SK-N-SH (cell line): ENCODE results near the gene SIAH1. TPM values are rescaled to one million over a fixed set of nuclear protein-coding genes. Genes with fewer than 3 reads are reported as not detected.

Experiments
- CTCF ChIA-PET: fragments of 300-600, 350-600 bp; formaldehyde crosslinking; extraction: SDS; loops from one replicate; lab custom pipeline; 2021; lab: Yijun Ruan, JAX
- POLR2A ChIA-PET: fragments of 350-600 bp; sonication (Branson Sonifier 250); formaldehyde crosslinking; extraction: SDS; loops from one replicate; lab custom pipeline; 2020; ENCODE audit warnings: antibody characterized with exemption, inconsistent platforms; lab: Yijun Ruan, JAX
- DNase-seq: peaks from one replicate; pipeline ENCODE4 v3.0.0; 2012
- H2AFZ ChIP-seq: fragments of 200-600 bp; sonication (generic); 2 replicates; pipeline ENCODE4 v1.8.1; 2016; ENCODE audit warnings: antibody characterized with exemption, mild to moderate bottlenecking, low read depth
- H3F3A ChIP-seq: fragments of 200-600 bp; sonication (generic); replicated peaks from 2 replicates; pipeline ENCODE3; 2016; ENCODE audit warnings: antibody characterized with exemption, mild to moderate bottlenecking; ENCODE audit not compliant: insufficient read depth
- H3K27ac ChIP-seq, 2 experiments: fragments of 200-500 bp in 1 of 2; fragments of 200-600 bp in 1 of 2; sonication (Bioruptor generic) in 1 of 2; sonication (generic), shearing (Covaris generic) in 1 of 2; 2 replicates each; pipeline versions ENCODE4 v1.5.1 to v1.6.1; 2014 to 2016; ENCODE audit warnings: low read depth in 2 of 2, inconsistent platforms in 1 of 2, low read length in 1 of 2, mild to moderate bottlenecking in 1 of 2, mixed read lengths in 1 of 2
- H3K27me3 ChIP-seq: fragments of 200-600 bp; sonication (generic), shearing (Covaris generic); 2 replicates; pipeline ENCODE4 v1.6.1; 2016; ENCODE audit warnings: mixed run types; ENCODE audit not compliant: insufficient read depth
- H3K36me3 ChIP-seq, 2 experiments: fragments of 200-500 bp in 1 of 2; fragments of 200-600 bp in 1 of 2; sonication (Bioruptor generic) in 1 of 2; sonication (generic) in 1 of 2; replicated peaks in 1 of 2; 2 replicates each; pipeline versions ENCODE3 to v1.5.1; 2014 to 2016; ENCODE audit warnings: low read length in 1 of 2, mild to moderate bottlenecking in 1 of 2; ENCODE audit not compliant: insufficient read depth in 2 of 2, control insufficient read depth in 1 of 2
- H3K4me1 ChIP-seq, 2 experiments: fragments of 200-500 bp in 1 of 2; fragments of 200-600 bp in 1 of 2; sonication (Bioruptor generic) in 1 of 2; sonication (generic), shearing (Covaris generic) in 1 of 2; 2 replicates each; pipeline versions ENCODE4 v1.5.1 to v1.6.1; 2014 to 2016; ENCODE audit warnings: low read depth in 1 of 2, low read length in 1 of 2, mixed run types in 1 of 2; ENCODE audit not compliant: insufficient read depth in 2 of 2, control insufficient read depth in 1 of 2
- H3K4me2 ChIP-seq: fragments of 200-600 bp; sonication (generic), shearing (Covaris generic); 2 replicates; pipeline ENCODE4 v1.6.1; 2017; ENCODE audit warnings: mixed run types
- H3K4me3 ChIP-seq, 2 experiments: fragments of 200-500 bp in 1 of 2; fragments of 200-600 bp in 1 of 2; sonication (Bioruptor generic) in 1 of 2; sonication (generic), shearing (Covaris generic) in 1 of 2; 2 replicates each; pipeline versions ENCODE4 v1.5.1 to v1.8.1; 2014 to 2016; ENCODE audit warnings: low read depth in 2 of 2, inconsistent platforms in 1 of 2, low read length in 1 of 2, mild to moderate bottlenecking in 1 of 2, mixed read lengths in 1 of 2, moderate library complexity in 1 of 2
- H3K79me2 ChIP-seq: fragments of 200-600 bp; sonication (generic); 2 replicates; pipeline ENCODE4 v1.8.1; 2017; ENCODE audit warnings: mild to moderate bottlenecking; ENCODE audit not compliant: insufficient read depth
- H3K9ac ChIP-seq: fragments of 200-600 bp; sonication (generic); 2 replicates; pipeline ENCODE4 v1.6.1; 2017; ENCODE audit warnings: mixed run types
- H3K9me2 ChIP-seq: fragments of 200-600 bp; sonication (generic); 2 replicates; pipeline ENCODE4 v1.6.1; 2017; ENCODE audit warnings: mixed run types
- H3K9me3 ChIP-seq: fragments of 200-600 bp; sonication (generic); 2 replicates; pipeline ENCODE4 v1.6.1; 2017; ENCODE audit warnings: mixed run types, mild to moderate bottlenecking, moderate library complexity
- H4K20me1 ChIP-seq: fragments of 200-600 bp; sonication (generic); 2 replicates; pipeline ENCODE4 v1.6.1; 2017; ENCODE audit warnings: mild to moderate bottlenecking, mixed run types; ENCODE audit not compliant: insufficient read depth
- CHD2 ChIP-seq: fragments of 150-350 bp; IDR thresholded peaks from 2 replicates; pipeline ENCODE4 v1.6.1; 2018; ENCODE audit warnings: low read length; ENCODE audit not compliant: partially characterized antibody
- FOSL2 ChIP-seq: IDR thresholded peaks from 2 replicates; pipeline ENCODE4 v1.4.0; 2012; ENCODE audit warnings: low read depth, mild to moderate bottlenecking, moderate library complexity, borderline replicate concordance
- FOXJ3 ChIP-seq: sonication (generic); formaldehyde crosslinking; IDR thresholded peaks from 2 replicates; pipeline ENCODE4 v1.5.1; 2020; ENCODE audit warnings: mild to moderate bottlenecking, missing genetic modification reagents
- FOXM1 ChIP-seq: IDR thresholded peaks from 2 replicates; pipeline ENCODE4 v1.4.0; 2012; ENCODE audit warnings: low read depth, mild to moderate bottlenecking
- MEF2A ChIP-seq: IDR thresholded peaks from 2 replicates; pipeline ENCODE4 v1.4.0; 2012; ENCODE audit warnings: low read depth, borderline replicate concordance
- MXI1 ChIP-seq: IDR thresholded peaks from 2 replicates; pipeline ENCODE4 v1.6.1; 2012; ENCODE audit warnings: mild to moderate bottlenecking, low read depth, low read length, improper control_type of control experiment
- RAD21 ChIP-seq: IDR thresholded peaks from 2 replicates; pipeline ENCODE4 v1.6.1; 2012; ENCODE audit warnings: mild to moderate bottlenecking, low read length
- RCOR1 ChIP-seq: fragments of 150-350 bp; IDR thresholded peaks from 2 replicates; pipeline ENCODE4 v1.6.1; 2017; ENCODE audit warnings: antibody characterized with exemption, low read length
- RXRA ChIP-seq: IDR thresholded peaks from 2 replicates; pipeline ENCODE4 v1.4.0; 2012; ENCODE audit warnings: low read depth, mild to moderate bottlenecking, borderline replicate concordance
- SIN3A ChIP-seq: IDR thresholded peaks from 2 replicates; pipeline ENCODE4 v1.6.1; 2012; ENCODE audit warnings: low read depth, mild to moderate bottlenecking, low read length, moderate library complexity, borderline replicate concordance
- SMC3 ChIP-seq: IDR thresholded peaks from 2 replicates; pipeline ENCODE4 v1.6.1; 2012; ENCODE audit warnings: low read depth, low read length, improper control_type of control experiment
- WGBS: methylation state at CpG from one replicate; pipeline ENCODE4 v1.1.6; 2017; ENCODE audit warnings: low lambda C conversion rate; 5-methylcytosine and 5-hydroxymethylcytosine counted together
- polyA plus RNA-seq, 3 experiments: library from polyadenylated mRNA; depleted of rRNA; stranded (reverse); fragments of >200 nt; gene quantifications; 2 replicates each; pipeline ENCODE4 v1.2.3, GENCODE V29; 2012
- TF ChIP-seq, protein P1 (sequence below): IDR thresholded peaks from 2 replicates; pipeline ENCODE4 v1.6.1; 2012; ENCODE audit warnings: mild to moderate bottlenecking, low read depth, low read length, moderate library complexity
- TF ChIP-seq, protein P2 (sequence below): IDR thresholded peaks from 2 replicates; pipeline ENCODE4 v1.4.0; 2012; ENCODE audit warnings: low read depth, borderline replicate concordance
- TF ChIP-seq, protein P3 (sequence below): IDR thresholded peaks from 2 replicates; pipeline ENCODE4; 2012
- TF ChIP-seq, protein P4 (sequence below): fragments of 200-600 bp; sonication (generic); IDR thresholded peaks from 2 replicates; pipeline ENCODE4 v1.6.1; 2017; ENCODE audit warnings: antibody characterized with exemption, mild to moderate bottlenecking, moderate library complexity
- TF ChIP-seq, protein P5 (sequence below): IDR thresholded peaks from 2 replicates; pipeline ENCODE4 v1.4.0; 2012; ENCODE audit warnings: low read depth

The SIAH1 gene
- polyA plus RNA-seq, 1 of the 3 experiments (the other 2 are of a cell fraction): 15.4 TPM

DNA sequence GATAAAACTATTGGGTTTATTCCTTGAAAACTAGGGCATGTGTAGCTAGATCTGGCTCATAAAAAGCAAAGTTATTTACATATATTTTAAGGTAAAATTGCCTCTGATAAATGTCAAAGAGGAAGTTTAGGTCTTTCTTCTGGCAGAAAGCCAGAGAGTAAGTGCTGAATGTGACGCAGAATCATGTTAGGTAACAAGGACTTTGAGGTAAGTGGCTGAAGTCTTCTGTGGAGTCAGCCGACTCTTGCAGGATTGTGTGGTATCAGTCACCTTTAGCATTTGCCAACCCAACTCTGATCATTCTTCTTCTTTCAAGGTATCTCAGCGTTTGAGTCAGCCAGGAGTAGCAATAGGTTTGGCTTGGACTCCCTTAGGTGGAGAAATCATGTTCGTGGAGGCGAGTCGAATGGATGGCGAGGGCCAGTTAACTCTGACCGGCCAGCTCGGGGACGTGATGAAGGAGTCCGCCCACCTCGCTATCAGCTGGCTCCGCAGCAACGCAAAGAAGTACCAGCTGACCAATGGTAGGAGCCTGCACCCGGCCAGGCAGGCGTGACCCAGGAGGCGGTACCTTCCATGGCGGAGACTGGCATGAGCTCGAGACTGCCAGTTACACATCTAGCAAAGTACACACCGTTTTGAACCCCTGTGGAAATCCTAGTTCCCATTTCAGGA lies 37.9 kb downstream of the SIAH1 start:
- Histone ChIP-seq H3K9ac (no peak overlapping the region), H3K9me3 (no peaks in the 10 kb centered on the region), H3K27ac (no peak overlapping the region), H3K36me3 (peaks cover 33 to 50% of the 10 kb centered on the region in 2 experiments), H3K79me2 (peaks cover 12% of the 10 kb centered on the region; the same call in 1 of the 2 replicates), H3K9me2 (no peaks in the 10 kb centered on the region), H3F3A (peaks cover 3% of the 10 kb centered on the region), H4K20me1 (no peaks in the 10 kb centered on the region), H3K4me2 (no peak overlapping the region), H3K4me3 (no peak overlapping the region), H3K27me3 (no peaks in the 10 kb centered on the region), H2AFZ (no peak overlapping the region), H3K4me1 (no peaks in the 10 kb centered on the region; a peak in 1 of 4 replicates)
- POLR2A ChIA-PET: interaction anchor here (1.4 kb wide), 1 partner anchor 18 kb away, joined by 3 read pairs; no protein-coding TSS in a partner anchor
- WGBS: 93% methylated on average over 13 of the region's 20 CpGs
- TF ChIP-seq FOSL2 (no peak), SIN3A (no peak), RAD21 (no peak), RXRA (no peak), FOXJ3 (CRISPR knock-in tag) (no peak)
- TF ChIP-seq, protein P1, sequence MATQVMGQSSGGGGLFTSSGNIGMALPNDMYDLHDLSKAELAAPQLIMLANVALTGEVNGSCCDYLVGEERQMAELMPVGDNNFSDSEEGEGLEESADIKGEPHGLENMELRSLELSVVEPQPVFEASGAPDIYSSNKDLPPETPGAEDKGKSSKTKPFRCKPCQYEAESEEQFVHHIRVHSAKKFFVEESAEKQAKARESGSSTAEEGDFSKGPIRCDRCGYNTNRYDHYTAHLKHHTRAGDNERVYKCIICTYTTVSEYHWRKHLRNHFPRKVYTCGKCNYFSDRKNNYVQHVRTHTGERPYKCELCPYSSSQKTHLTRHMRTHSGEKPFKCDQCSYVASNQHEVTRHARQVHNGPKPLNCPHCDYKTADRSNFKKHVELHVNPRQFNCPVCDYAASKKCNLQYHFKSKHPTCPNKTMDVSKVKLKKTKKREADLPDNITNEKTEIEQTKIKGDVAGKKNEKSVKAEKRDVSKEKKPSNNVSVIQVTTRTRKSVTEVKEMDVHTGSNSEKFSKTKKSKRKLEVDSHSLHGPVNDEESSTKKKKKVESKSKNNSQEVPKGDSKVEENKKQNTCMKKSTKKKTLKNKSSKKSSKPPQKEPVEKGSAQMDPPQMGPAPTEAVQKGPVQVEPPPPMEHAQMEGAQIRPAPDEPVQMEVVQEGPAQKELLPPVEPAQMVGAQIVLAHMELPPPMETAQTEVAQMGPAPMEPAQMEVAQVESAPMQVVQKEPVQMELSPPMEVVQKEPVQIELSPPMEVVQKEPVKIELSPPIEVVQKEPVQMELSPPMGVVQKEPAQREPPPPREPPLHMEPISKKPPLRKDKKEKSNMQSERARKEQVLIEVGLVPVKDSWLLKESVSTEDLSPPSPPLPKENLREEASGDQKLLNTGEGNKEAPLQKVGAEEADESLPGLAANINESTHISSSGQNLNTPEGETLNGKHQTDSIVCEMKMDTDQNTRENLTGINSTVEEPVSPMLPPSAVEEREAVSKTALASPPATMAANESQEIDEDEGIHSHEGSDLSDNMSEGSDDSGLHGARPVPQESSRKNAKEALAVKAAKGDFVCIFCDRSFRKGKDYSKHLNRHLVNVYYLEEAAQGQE: no peak
- no peak for DNase-seq
- CTCF ChIA-PET: interaction anchor here (0.6 to 5.6 kb wide), 4 partner anchors 81 to 283 kb away, joined by 3 to 29 read pairs (median 6); no protein-coding TSS in a partner anchor

DNA sequence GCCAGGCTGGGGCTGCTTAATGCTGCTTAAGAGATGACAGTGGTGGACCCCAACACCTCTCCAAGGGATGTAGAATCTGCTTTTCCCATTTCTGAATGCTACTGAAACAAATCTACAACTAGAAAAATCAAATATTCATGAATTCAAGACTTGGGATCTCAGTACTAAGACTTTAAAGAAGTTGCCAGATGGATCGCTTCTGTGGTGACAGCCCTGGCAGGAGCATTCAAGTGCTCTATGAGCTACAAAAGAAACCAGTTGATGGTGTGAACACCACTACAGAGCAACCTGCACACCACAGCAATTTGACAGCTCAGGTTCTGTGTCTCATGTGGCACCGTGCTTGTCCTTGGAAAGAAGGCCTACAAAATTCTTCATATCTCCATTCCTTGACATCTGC lies 42.6 kb downstream of the SIAH1 start:
- WGBS: 100% methylated on average over 2 of the region's 2 CpGs
- CTCF ChIA-PET: no interaction called here
- DNase-seq: no peak
- TF ChIP-seq, protein P2, sequence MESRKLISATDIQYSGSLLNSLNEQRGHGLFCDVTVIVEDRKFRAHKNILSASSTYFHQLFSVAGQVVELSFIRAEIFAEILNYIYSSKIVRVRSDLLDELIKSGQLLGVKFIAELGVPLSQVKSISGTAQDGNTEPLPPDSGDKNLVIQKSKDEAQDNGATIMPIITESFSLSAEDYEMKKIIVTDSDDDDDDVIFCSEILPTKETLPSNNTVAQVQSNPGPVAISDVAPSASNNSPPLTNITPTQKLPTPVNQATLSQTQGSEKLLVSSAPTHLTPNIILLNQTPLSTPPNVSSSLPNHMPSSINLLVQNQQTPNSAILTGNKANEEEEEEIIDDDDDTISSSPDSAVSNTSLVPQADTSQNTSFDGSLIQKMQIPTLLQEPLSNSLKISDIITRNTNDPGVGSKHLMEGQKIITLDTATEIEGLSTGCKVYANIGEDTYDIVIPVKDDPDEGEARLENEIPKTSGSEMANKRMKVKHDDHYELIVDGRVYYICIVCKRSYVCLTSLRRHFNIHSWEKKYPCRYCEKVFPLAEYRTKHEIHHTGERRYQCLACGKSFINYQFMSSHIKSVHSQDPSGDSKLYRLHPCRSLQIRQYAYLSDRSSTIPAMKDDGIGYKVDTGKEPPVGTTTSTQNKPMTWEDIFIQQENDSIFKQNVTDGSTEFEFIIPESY: no peak
- TF ChIP-seq, protein P3, sequence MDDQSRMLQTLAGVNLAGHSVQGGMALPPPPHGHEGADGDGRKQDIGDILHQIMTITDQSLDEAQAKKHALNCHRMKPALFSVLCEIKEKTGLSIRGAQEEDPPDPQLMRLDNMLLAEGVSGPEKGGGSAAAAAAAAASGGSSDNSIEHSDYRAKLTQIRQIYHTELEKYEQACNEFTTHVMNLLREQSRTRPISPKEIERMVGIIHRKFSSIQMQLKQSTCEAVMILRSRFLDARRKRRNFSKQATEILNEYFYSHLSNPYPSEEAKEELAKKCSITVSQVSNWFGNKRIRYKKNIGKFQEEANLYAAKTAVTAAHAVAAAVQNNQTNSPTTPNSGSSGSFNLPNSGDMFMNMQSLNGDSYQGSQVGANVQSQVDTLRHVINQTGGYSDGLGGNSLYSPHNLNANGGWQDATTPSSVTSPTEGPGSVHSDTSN: no peak
- TF ChIP-seq, protein P4, sequence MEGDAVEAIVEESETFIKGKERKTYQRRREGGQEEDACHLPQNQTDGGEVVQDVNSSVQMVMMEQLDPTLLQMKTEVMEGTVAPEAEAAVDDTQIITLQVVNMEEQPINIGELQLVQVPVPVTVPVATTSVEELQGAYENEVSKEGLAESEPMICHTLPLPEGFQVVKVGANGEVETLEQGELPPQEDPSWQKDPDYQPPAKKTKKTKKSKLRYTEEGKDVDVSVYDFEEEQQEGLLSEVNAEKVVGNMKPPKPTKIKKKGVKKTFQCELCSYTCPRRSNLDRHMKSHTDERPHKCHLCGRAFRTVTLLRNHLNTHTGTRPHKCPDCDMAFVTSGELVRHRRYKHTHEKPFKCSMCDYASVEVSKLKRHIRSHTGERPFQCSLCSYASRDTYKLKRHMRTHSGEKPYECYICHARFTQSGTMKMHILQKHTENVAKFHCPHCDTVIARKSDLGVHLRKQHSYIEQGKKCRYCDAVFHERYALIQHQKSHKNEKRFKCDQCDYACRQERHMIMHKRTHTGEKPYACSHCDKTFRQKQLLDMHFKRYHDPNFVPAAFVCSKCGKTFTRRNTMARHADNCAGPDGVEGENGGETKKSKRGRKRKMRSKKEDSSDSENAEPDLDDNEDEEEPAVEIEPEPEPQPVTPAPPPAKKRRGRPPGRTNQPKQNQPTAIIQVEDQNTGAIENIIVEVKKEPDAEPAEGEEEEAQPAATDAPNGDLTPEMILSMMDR: no peak
- TF ChIP-seq MXI1 (no peak), RCOR1 (no peak), MEF2A (no peak), RAD21 (no peak), CHD2 (no peak), FOXM1 (no peak), SMC3 (no peak)
- TF ChIP-seq, protein P5, sequence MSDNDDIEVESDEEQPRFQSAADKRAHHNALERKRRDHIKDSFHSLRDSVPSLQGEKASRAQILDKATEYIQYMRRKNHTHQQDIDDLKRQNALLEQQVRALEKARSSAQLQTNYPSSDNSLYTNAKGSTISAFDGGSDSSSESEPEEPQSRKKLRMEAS: no peak

More for the DNA sequence above, 42.6 kb downstream of the SIAH1 start:
- no peak overlapping the region for H3K9ac ChIP-seq
- no peaks in the 10 kb centered on the region; a peak in 1 of 4 replicates for H3K4me1 ChIP-seq
- POLR2A ChIA-PET: no interaction called here
- H3K9me3 ChIP-seq: no peaks in the 10 kb centered on the region
- H3K79me2 ChIP-seq: peaks cover 7% of the 10 kb centered on the region; the same call in 1 of the 2 replicates
- H3K27ac ChIP-seq: no peak overlapping the region
- H2AFZ ChIP-seq: no peak overlapping the region
- no peak overlapping the region for H3K4me3 ChIP-seq
- H3K4me2 ChIP-seq: no peak overlapping the region
- peaks cover 15 to 21% of the 10 kb centered on the region in 2 experiments for H3K36me3 ChIP-seq
- H3F3A ChIP-seq: no peaks in the 10 kb centered on the region
- H4K20me1 ChIP-seq: no peaks in the 10 kb centered on the region
- H3K27me3 ChIP-seq: no peaks in the 10 kb centered on the region
- H3K9me2 ChIP-seq: no peaks in the 10 kb centered on the region
